Omental fat pad (tissue), 4 donors: Measurements from ENCODE around the gene SLC27A2. TPM values are rescaled to one million over a fixed set of nuclear protein-coding genes. Genes with fewer than 3 reads are reported as not detected.

Experiments used
- ATAC-seq: fragments of 150-250 bp; one replicate; pipeline ENCODE4 v1.9.1; 2016; ENCODE audit warnings: mild to moderate bottlenecking, moderate library complexity; ENCODE audit not compliant: low FRiP score
- DNase-seq: peaks from one replicate; pipeline ENCODE4 v3.0.0-alpha.2; 2019; ENCODE audit warnings: low spot score
- total RNA-seq, 4 donors: library from RNA; depleted of rRNA; stranded (reverse); fragments of >200 nt; gene quantifications; one replicate each; pipeline ENCODE4 v1.1.0, GENCODE V29; 2016
- TF ChIP-seq, protein P1 (sequence below), 3 donors: fragments of 450-650 bp; IDR thresholded peaks; one replicate each; pipeline ENCODE4 v1.5.1; 2016 to 2017; ENCODE audit warnings: antibody characterized with exemption in 3 of 3, mild to moderate bottlenecking in 3 of 3, moderate library complexity in 2 of 3

SLC27A2 gene
- total RNA-seq, 4 donors from 2014 or later, result 1.6 to 11.4 (median 5.5) TPM

DNA sequence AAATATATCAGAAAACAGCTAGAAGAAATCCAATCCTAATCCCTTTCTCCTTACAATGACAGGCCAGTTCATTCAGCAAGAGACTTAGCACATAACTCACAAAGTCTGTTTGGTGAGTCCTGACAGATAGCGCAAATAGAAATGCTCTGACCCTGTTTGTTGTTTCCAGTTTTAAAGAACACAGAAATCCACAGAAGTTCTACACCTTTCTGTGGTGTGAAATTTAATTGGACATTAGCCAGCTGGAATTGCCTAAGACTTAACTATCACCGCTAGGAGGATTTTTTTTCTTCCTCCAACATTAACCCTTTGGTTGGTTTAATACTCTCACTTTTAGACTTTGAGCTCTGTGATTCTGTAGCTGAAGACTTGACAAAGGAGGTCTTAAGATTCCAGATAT is 52.8 kb downstream of the SLC27A2 start:
- DNase-seq (no peak), ATAC-seq (no peak)
- TF ChIP-seq, protein P1, sequence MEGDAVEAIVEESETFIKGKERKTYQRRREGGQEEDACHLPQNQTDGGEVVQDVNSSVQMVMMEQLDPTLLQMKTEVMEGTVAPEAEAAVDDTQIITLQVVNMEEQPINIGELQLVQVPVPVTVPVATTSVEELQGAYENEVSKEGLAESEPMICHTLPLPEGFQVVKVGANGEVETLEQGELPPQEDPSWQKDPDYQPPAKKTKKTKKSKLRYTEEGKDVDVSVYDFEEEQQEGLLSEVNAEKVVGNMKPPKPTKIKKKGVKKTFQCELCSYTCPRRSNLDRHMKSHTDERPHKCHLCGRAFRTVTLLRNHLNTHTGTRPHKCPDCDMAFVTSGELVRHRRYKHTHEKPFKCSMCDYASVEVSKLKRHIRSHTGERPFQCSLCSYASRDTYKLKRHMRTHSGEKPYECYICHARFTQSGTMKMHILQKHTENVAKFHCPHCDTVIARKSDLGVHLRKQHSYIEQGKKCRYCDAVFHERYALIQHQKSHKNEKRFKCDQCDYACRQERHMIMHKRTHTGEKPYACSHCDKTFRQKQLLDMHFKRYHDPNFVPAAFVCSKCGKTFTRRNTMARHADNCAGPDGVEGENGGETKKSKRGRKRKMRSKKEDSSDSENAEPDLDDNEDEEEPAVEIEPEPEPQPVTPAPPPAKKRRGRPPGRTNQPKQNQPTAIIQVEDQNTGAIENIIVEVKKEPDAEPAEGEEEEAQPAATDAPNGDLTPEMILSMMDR (IDR thresholded peaks at IDR 0.05), result no peak

DNA sequence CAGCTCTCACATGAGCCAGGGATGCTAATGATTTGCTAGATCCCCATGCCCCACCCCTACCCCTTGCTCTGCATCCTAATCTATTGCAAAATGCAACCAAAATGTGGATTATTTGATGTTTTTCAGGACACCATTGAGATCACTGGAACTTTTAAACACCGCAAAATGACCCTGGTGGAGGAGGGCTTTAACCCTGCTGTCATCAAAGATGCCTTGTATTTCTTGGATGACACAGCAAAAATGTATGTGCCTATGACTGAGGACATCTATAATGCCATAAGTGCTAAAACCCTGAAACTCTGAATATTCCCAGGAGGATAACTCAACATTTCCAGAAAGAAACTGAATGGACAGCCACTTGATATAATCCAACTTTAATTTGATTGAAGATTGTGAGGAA is 53.8 kb downstream of the SLC27A2 start:
- TF ChIP-seq, protein P1 (IDR thresholded peaks at IDR 0.05), result no peak
- ATAC-seq, result no peak
- DNase-seq, result no peak

DNA sequence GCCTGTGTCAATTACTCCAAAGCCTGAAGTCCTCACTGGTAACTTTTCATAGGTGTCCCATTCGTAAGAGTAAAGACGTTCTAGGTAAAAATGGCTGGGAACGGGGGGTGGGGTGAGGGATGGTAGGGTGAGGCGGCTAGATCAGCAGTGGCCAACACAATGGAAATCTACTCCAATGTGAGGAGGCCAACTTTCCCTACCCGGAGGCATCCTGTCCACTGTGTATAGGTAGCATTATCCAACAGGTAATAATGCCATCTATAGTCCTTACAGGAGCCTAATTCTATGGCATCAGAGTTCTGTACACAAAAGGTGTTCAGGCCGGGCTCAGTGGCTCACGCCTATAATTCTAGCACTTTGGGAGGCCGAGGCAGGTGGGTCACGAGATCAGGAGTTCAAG is 54.4 kb downstream of the SLC27A2 start:
- TF ChIP-seq, protein P1 (IDR thresholded peaks at IDR 0.05), result no peak
- DNase-seq (no peak), ATAC-seq (no peak)

DNA sequence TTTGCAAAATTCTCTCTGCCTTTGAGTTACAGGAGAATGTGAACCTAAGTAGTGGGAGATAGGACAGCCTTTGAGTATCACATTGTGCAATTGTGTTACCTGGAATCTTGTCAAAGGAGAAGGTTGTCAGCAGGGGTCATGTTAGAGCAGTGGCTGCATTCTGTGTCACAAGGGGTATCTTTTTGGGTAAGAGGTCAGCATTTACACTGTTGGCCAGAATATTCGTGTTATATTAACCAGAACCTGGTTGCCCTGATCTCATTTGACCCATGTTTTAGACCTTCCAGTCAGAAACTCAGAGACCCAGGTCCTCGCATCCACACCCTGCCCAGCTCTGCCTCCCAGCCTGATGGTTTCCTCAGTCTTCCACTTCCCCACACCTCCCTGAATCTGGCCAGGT is 56.3 kb downstream of the SLC27A2 start:
- TF ChIP-seq, protein P1 (IDR thresholded peaks at IDR 0.05), result no peak
- no peak for DNase-seq
- ATAC-seq, result no peak

DNA sequence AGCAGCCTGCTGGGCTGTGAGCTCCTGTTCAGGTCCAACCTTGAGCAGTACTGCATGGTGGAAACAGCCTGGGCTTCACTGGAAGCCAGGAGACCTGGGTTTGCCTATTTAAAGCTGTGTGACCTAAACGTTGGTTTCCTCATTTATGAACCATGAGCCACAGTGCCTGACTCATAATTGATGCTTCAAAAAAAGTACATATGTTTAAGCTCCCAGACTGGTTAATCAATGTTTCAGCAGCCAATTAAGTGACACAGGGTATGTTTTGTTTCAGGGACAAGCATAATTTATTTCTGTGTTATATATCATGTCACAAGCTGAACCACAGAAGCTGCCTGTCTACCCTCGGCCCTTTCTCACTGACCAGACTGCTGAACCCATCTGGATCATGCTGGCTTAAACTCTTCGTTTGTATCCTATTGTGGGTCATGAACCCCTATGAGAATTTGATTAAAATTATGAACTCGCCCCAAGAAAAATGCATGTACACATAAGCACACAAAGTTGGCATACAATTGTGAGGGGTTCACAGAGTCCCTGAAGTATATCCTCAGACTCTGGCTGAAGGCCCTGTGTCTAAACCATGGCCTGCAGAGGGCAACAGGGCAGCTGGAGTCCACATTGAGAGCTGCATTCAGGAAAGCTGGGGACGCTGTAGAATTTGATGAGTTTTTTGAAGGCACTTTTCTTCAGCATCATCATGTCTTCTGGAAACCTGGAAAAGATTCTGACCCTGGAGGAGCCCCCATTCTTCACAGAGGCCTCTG is 59.9 kb downstream of the SLC27A2 start:
- ATAC-seq, result no peak
- TF ChIP-seq, protein P1 (IDR thresholded peaks at IDR 0.05), result no peak
- no peak for DNase-seq

DNA sequence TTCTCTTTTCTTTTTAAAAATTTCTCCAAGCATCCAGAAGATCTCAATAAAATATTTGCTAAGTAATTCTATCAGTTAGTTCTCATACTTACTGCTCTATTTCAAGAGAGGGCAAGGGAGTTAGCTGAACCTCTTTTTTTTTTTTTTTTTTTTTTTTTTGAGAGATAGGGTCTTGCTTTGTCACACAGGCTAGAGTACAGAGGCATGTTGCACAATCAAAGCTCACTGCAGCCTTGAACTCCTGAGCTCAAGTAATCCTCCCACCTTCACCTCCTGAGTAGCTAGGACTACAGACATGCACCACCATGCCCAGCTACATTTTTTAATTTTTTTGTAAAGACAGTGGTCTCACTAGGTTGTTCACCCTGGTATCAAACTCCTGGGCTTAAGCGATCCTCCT is 62.2 kb downstream of the SLC27A2 start:
- DNase-seq (no peak), ATAC-seq (no peak)
- TF ChIP-seq, protein P1 (IDR thresholded peaks at IDR 0.05), result no peak

DNA sequence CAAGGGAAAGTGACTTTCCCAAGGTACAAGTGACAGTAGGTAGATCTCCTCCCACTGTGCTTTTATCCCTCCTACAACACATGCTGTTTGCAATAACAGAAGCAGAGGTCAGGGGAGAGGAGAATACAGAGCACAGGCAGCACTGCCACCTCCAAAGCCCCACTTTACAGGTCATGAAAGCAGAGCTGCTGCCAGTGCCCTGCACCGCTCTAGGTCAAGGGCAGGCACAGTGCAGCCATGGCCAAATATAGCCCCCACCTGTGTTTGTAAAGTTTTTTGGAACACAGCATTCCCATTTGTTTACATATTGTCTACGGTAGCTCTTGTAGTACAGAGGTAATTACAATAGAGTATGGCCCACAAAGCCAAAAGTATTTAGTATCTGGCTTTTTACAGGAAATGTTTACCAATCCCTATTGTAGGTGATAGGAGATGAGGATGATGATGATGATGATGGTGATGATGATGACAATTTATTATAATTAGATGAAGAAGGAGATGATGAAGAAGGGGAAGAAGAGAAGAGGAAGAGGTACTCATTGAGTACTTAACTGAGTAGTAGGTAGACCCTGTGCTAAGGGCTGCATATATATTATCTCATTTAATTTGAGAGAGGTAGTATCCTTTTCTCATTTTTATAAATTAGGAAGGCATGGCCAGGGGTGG is 63.1 kb downstream of the SLC27A2 start:
- TF ChIP-seq, protein P1 (IDR thresholded peaks at IDR 0.05), result no peak
- ATAC-seq (no peak), DNase-seq (no peak)
